CD14-positive monocyte (primary cell): ENCODE results near the gene PCDHA10. TPM values are rescaled to one million over a fixed set of nuclear protein-coding genes. Genes with fewer than 3 reads are reported as not detected.

ENCODE experiments used
- DNase-seq, 3 donors: peaks; one replicate each; pipeline ENCODE4 v3.0.0-alpha.2; 2011 to 2022
- H2AFZ ChIP-seq: 2 replicates; pipeline ENCODE4 v1.6.0; 2012; ENCODE audit warnings: mild to moderate bottlenecking, low read depth, low read length, inconsistent platforms; ENCODE audit not compliant: insufficient read depth, poor library complexity, severe bottlenecking
- H3K27ac ChIP-seq, 2 donors: 1 replicate in 1 of 2; 2 replicates in 1 of 2; pipeline ENCODE4 v1.5.1; 2012 to 2013; ENCODE audit warnings: low read length in 2 of 2, control low read depth in 1 of 2, inconsistent platforms in 1 of 2, low read depth in 1 of 2, mild to moderate bottlenecking in 1 of 2
- H3K27me3 ChIP-seq, 2 donors: one replicate each; pipeline versions ENCODE4 v1.6.0 to v1.6.1; 2011 to 2013; ENCODE audit warnings: low read length in 2 of 2; ENCODE audit not compliant: control insufficient read depth in 2 of 2, insufficient read depth in 2 of 2
- H3K36me3 ChIP-seq, 2 donors: replicated peaks in 1 of 2; 1 replicate in 1 of 2; 2 replicates in 1 of 2; pipeline versions ENCODE4 v1.5.1 to v1.6.1; 2012 to 2013; ENCODE audit warnings: low read length in 2 of 2, control low read depth in 1 of 2, inconsistent platforms in 1 of 2, mild to moderate bottlenecking in 1 of 2; ENCODE audit not compliant: insufficient read depth in 2 of 2, control insufficient read depth in 1 of 2
- H3K4me1 ChIP-seq, 2 donors: 1 replicate in 1 of 2; 2 replicates in 1 of 2; pipeline versions ENCODE4 v1.5.1 to v1.6.1; 2012 to 2013; ENCODE audit warnings: low read length in 2 of 2, control low read depth in 1 of 2, inconsistent platforms in 1 of 2, mild to moderate bottlenecking in 1 of 2, moderate library complexity in 1 of 2; ENCODE audit not compliant: insufficient read depth in 2 of 2, control insufficient read depth in 1 of 2
- H3K4me2 ChIP-seq: replicated peaks from 2 replicates; pipeline ENCODE3; 2012; ENCODE audit warnings: low read length, moderate library complexity, mild to moderate bottlenecking; ENCODE audit not compliant: poor library complexity, severe bottlenecking; ENCODE audit errors: extremely low read depth
- H3K4me3 ChIP-seq, 3 experiments: fragments of 200-600 bp in 1 of 3; sonication (generic) in 1 of 3; replicated peaks in 1 of 3; 1 replicate in 2 of 3; 2 replicates in 1 of 3; pipeline ENCODE4 v1.5.1; 2011 to 2013; ENCODE audit warnings: low read length in 3 of 3, mild to moderate bottlenecking in 3 of 3, control low read depth in 2 of 3, low read depth in 2 of 3, inconsistent platforms in 1 of 3, moderate library complexity in 1 of 3
- H3K79me2 ChIP-seq: 2 replicates; pipeline ENCODE4 v1.6.0; 2012; ENCODE audit warnings: mild to moderate bottlenecking, control low read depth, inconsistent platforms, low read length, moderate library complexity; ENCODE audit not compliant: insufficient read depth
- H3K9ac ChIP-seq: 2 replicates; pipeline ENCODE4 v1.6.0; 2017; ENCODE audit warnings: low read length, mild to moderate bottlenecking; ENCODE audit not compliant: insufficient read depth, poor library complexity, severe bottlenecking
- H3K9me3 ChIP-seq, 2 donors: replicated peaks in 1 of 2; 1 replicate in 1 of 2; 2 replicates in 1 of 2; pipeline versions ENCODE4 v1.5.1 to v1.6.1; 2012 to 2013; ENCODE audit warnings: low read length in 2 of 2, control low read depth in 1 of 2; ENCODE audit not compliant: control insufficient read depth in 1 of 2, insufficient read depth in 1 of 2
- H4K20me1 ChIP-seq: 2 replicates; pipeline ENCODE4 v1.6.0; 2012; ENCODE audit warnings: mild to moderate bottlenecking, low read length, control low read depth, moderate library complexity; ENCODE audit not compliant: insufficient read depth
- H3K27ac Mint-ChIP-seq, 7 donors: one replicate each; pipeline ENCODE4 v1.8.0; 2020; ENCODE audit warnings: mild to moderate bottlenecking in 7 of 7, mixed read lengths in 7 of 7, moderate library complexity in 6 of 7, inconsistent platforms in 2 of 7
- H3K27me3 Mint-ChIP-seq, 3 donors: one replicate each; pipeline ENCODE4 v1.8.0; 2021 to 2022; ENCODE audit warnings: low read depth in 3 of 3, mild to moderate bottlenecking in 3 of 3, mixed read lengths in 3 of 3, moderate library complexity in 3 of 3, inconsistent platforms in 1 of 3
- H3K36me3 Mint-ChIP-seq, 2 donors: one replicate each; pipeline ENCODE4 v1.8.0; 2020; ENCODE audit warnings: mixed read lengths in 2 of 2, inconsistent platforms in 1 of 2, mild to moderate bottlenecking in 1 of 2
- H3K4me1 Mint-ChIP-seq: one replicate; pipeline ENCODE4 v1.8.0; 2020; ENCODE audit warnings: mild to moderate bottlenecking, mixed read lengths
- H3K4me3 Mint-ChIP-seq, 2 donors: one replicate each; pipeline ENCODE4 v1.8.0; 2020; ENCODE audit warnings: mild to moderate bottlenecking in 2 of 2, mixed read lengths in 2 of 2, moderate library complexity in 1 of 2
- H3K9me3 Mint-ChIP-seq, 7 donors: one replicate each; pipeline ENCODE4 v1.8.0; 2020 to 2022; ENCODE audit warnings: mixed read lengths in 7 of 7, mild to moderate bottlenecking in 6 of 7, moderate library complexity in 6 of 7, inconsistent platforms in 2 of 7
- WGBS: methylation state at CpG from one replicate; pipeline ENCODE4 v1.1.5; 2013; ENCODE audit warnings: missing lambda C conversion rate; ENCODE audit not compliant: insufficient coverage; 5-methylcytosine and 5-hydroxymethylcytosine counted together
- intact Hi-C, 2 donors: fragments of 100-400 bp; cut with micrococcal nuclease; formaldehyde crosslinking; loops; one replicate each; pipeline versions ENCODE4 v1.15.0 to v1.15.1; 2023
- polyA plus RNA-seq, 3 donors: library from polyadenylated mRNA; depleted of rRNA in 1 of 3; unstranded in 2 of 3; stranded (reverse) in 1 of 3; fragments of 300-500 nt in 2 of 3; fragments of >200 nt in 1 of 3; fragmentation: Illumina TruSeq in 2 of 3; gene quantifications; 1 replicate in 2 of 3; 2 replicates in 1 of 3; pipeline ENCODE4 v1.2.3, GENCODE V29; 2012 to 2021
- TF ChIP-seq, protein P1 (sequence below): fragments of 200-600 bp; IDR thresholded peaks from one replicate; pipeline ENCODE4 v1.8.0; 2022; ENCODE audit warnings: antibody characterized with exemption, mild to moderate bottlenecking

PCDHA10 gene
- polyA plus RNA-seq, 3 donors: not detected

GRCh38 chr5:140862441-140863295 lies 7.0 kb downstream of the PCDHA10 start:
- TF ChIP-seq, protein P1, sequence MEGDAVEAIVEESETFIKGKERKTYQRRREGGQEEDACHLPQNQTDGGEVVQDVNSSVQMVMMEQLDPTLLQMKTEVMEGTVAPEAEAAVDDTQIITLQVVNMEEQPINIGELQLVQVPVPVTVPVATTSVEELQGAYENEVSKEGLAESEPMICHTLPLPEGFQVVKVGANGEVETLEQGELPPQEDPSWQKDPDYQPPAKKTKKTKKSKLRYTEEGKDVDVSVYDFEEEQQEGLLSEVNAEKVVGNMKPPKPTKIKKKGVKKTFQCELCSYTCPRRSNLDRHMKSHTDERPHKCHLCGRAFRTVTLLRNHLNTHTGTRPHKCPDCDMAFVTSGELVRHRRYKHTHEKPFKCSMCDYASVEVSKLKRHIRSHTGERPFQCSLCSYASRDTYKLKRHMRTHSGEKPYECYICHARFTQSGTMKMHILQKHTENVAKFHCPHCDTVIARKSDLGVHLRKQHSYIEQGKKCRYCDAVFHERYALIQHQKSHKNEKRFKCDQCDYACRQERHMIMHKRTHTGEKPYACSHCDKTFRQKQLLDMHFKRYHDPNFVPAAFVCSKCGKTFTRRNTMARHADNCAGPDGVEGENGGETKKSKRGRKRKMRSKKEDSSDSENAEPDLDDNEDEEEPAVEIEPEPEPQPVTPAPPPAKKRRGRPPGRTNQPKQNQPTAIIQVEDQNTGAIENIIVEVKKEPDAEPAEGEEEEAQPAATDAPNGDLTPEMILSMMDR: no peak
- Mint-ChIP-seq H3K36me3 (no peaks in the 10 kb centered on the region), H3K27me3 (peaks cover 0 to 5% (median 2%) of the 10 kb centered on the region in 3 donors), H3K4me1 (no peaks in the 10 kb centered on the region), H3K27ac (no peak overlapping the region), H3K9me3 (peaks cover 22 to 43% (median 40%) of the 10 kb centered on the region in 7 donors), H3K4me3 (no peak overlapping the region)
- 42% methylated on average over 76 of the region's 76 CpGs for WGBS
- H3K9ac ChIP-seq: no peak overlapping the region
- H3K27ac ChIP-seq: no peak overlapping the region
- no peaks in the 10 kb centered on the region for H4K20me1 ChIP-seq
- no peaks in the 10 kb centered on the region for H3K36me3 ChIP-seq
- H3K4me3 ChIP-seq: no peak overlapping the region
- no peak for DNase-seq
- no peaks in the 10 kb centered on the region for H3K4me1 ChIP-seq
- no peaks in the 10 kb centered on the region for H3K27me3 ChIP-seq
- H3K79me2 ChIP-seq: no peaks in the 10 kb centered on the region
- H3K9me3 ChIP-seq: peaks cover 43 to 44% of the 10 kb centered on the region in 2 donors
- no peak overlapping the region for H2AFZ ChIP-seq
- H3K4me2 ChIP-seq: no peak overlapping the region
- intact Hi-C loops: no loop called here

DNA sequence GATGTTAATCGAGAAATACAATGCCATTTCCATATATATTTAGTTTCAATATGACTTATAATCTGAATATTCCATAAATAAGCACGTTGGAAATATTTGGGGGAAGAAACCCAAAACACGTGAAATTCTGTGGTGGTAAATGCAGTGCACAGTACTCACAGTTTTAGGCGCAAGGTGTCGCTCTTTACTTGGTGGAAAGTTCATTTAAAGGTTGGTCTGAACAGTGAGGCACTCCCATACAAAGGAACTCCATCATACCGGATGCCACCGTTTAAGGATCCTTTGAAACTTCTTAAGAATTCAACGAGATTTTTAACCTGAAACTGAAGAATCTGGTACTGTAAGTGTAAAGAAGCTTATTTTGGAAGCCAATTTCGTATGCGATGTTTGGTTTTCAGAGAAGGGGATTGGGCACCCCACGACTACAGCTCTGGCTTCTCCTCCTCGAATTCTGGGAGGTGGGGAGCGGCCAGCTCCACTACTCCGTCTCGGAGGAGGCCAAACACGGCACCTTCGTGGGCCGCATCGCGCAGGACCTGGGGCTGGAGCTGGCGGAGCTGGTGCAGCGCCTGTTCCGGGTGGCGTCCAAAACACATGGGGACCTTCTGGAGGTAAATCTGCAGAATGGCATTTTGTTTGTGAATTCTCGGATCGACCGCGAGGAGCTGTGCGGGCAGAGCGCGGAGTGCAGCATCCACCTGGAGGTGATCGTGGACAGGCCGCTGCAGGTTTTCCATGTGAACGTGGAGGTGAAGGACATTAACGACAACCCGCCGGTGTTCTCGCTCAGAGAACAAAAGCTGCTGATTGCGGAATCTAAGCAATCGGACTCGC lies 13.2 kb downstream of the PCDHA10 start, which contains the start of gene PCDHA11:
TSS of gene PCDHA11 (plus strand) at position 237 of the 834 bp plus-strand sequence. CDS start at position 384, 147 bp downstream.
- no peaks in the 10 kb centered on the region for H4K20me1 ChIP-seq
- no peak within 1 kb of the TSS for H3K27ac Mint-ChIP-seq
- H3K4me3 Mint-ChIP-seq: peak within 1 kb of the TSS in 1 of 2 donors; percentile 39
- H3K36me3 ChIP-seq: no peaks in the 10 kb centered on the region
- H3K79me2 ChIP-seq: no peaks in the 10 kb centered on the region
- intact Hi-C loops: no loop called here
- 22% methylated on average over 30 of the region's 41 CpGs for WGBS
- no peak within 1 kb of the TSS for H3K9ac ChIP-seq
- peaks cover 0 to 11% of the 10 kb centered on the region in 2 donors for H3K27me3 ChIP-seq
- DNase-seq: no peak
- H3K27me3 Mint-ChIP-seq: peaks cover 6 to 23% (median 22%) of the 10 kb centered on the region in 3 donors
- TF ChIP-seq, protein P1: no peak
- H2AFZ ChIP-seq: no peak within 1 kb of the TSS
- no peaks in the 10 kb centered on the region for H3K4me1 Mint-ChIP-seq
- H3K4me3 ChIP-seq: no peak within 1 kb of the TSS
- peaks cover 19 to 44% (median 33%) of the 10 kb centered on the region in 7 donors for H3K9me3 Mint-ChIP-seq
- peaks cover 28 to 49% of the 10 kb centered on the region in 2 donors for H3K9me3 ChIP-seq
- no peak within 1 kb of the TSS for H3K4me2 ChIP-seq
- H3K27ac ChIP-seq: no peak within 1 kb of the TSS
- peaks cover 0 to 12% of the 10 kb centered on the region in 2 donors for H3K36me3 Mint-ChIP-seq
- no peaks in the 10 kb centered on the region for H3K4me1 ChIP-seq
